HuH-7 (cell line): Measurements from ENCODE around the gene EPHA2.

Experiments
- DNase-seq: peaks from one replicate; pipeline ENCODE4 v3.0.0; 2011; ENCODE audit warnings: low spot score

Gene EPHA2

DNA sequence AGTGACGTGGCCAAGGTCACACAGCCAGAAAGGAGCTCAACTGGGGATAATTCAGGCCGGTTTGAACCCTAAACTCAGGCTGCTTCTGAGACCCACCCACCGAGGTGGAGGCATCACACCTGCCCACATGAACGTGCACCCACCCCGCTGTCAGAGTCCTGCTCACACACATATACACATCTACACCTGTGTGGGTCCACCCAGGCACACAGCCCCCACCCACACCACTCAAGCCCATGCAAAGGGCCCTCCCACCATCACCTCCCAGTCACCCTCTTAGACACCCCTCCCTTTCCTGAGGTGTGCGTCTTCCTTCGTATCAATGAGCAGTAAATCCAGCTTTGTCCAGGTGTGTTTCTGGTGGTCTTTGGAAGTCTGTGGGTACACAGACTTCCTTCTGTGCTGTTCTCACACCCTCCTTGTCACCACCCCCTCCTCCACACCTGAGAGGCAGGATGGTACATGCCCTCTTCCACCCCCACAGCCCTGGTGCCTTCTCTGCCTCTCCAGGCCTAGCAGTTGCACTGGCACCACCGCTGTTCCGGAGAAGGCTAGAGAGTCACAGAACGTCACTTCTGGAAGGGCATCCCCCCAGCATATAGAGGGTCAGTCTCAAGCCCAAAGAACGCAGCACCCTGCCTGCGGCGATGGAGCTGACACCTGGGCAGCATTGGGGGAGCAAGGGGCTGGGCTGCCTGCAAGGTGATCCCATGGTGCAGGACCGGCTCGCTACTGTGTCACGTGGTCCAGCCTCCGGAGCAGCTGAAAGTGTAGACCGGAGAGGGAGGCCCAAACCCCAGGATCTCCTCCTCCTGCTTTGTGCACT is 63.6 kb downstream of the EPHA2 start:
- DNase-seq: no peak

DNA sequence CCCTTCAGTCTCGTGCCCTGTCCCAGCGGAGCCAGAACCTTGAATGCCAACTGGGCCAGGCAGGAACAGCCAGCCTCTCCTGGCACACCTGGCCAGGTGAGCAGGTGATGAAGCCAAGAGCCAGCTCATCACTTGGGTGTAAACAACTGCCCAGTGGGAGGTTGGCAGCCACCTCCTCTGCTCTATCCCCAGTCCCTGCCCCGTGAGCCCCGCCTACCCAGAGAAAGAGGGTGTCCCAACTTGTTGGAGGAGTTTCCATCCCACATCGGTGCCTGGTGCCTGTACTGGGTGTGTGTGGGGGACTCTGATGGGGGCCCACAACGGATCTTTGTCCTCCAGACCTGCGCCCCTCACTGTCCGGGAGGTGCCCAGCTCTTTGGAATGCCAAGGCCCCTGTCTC is 64.6 kb downstream of the EPHA2 start:
- no peak for DNase-seq

- no peak for DNase-seq
Measured at GRCh38 chr1:16090076-16090826, 65.6 kb downstream of the EPHA2 start.

- no peak for DNase-seq
Measured at GRCh38 chr1:16088996-16089395, 66.9 kb downstream of the EPHA2 start.

DNA sequence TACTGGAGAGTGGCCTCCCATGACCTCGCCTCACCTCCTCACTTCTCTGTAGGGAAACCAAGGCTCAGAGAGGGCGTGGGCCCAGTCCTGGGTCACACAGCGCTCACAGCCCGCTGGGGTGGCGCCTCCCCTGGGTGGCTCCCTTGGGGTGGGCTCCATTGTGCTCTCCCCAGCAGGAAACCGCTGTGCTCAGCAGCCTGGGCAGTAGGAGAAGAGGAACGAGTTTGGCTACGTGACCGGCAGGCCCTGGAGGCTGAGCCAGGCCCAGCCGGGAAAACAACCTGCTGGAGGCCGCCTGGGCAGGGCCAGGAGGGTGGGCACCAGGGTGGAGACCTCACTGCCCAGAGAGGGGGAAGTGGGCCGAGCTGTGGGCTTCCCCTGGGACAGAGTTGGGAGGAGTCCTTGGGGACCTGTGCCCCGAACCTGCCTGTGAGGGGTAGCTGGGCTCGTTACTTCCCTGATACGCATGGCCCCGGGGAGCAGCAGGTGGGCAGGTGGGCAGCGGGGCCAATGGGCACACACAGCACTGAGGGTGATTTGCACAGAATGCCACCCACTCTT is 67.4 kb downstream of the EPHA2 start:
- no peak for DNase-seq

GRCh38 chr1:16087733-16088132 is 68.1 kb downstream of the EPHA2 start:
- no peak for DNase-seq

GRCh38 chr1:16085522-16085921 is 70.3 kb downstream of the EPHA2 start:
- DNase-seq: no peak

DNA sequence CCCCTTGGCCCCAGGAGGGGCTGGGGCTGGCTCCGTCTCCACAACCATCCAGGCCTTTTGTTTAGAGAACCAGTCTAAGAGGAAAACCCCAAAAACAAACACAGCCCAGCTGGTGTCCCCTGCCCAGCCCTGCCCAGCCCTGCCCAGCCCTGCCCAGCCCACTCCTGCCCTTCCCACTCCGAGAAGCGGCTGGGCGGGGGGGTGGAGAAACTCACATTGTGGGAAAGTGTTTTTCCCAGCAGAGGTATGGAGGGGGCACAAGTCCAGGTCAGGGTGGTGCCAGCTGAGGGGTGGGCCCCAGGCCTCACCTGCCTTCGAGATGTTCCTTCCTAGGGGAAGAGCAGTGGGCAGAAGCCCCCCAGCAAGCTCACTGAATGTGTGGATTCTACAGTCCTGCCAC is 72.4 kb downstream of the EPHA2 start:
- no peak for DNase-seq

GRCh38 chr1:16082283-16083038 is 73.4 kb downstream of the EPHA2 start:
- DNase-seq: peak; percentile 86

- DNase-seq: no peak
Measured at GRCh38 chr1:16081636-16082035, 74.2 kb downstream of the EPHA2 start.

GRCh38 chr1:16080422-16081150 is 75.3 kb downstream of the EPHA2 start:
- no peak for DNase-seq

DNA sequence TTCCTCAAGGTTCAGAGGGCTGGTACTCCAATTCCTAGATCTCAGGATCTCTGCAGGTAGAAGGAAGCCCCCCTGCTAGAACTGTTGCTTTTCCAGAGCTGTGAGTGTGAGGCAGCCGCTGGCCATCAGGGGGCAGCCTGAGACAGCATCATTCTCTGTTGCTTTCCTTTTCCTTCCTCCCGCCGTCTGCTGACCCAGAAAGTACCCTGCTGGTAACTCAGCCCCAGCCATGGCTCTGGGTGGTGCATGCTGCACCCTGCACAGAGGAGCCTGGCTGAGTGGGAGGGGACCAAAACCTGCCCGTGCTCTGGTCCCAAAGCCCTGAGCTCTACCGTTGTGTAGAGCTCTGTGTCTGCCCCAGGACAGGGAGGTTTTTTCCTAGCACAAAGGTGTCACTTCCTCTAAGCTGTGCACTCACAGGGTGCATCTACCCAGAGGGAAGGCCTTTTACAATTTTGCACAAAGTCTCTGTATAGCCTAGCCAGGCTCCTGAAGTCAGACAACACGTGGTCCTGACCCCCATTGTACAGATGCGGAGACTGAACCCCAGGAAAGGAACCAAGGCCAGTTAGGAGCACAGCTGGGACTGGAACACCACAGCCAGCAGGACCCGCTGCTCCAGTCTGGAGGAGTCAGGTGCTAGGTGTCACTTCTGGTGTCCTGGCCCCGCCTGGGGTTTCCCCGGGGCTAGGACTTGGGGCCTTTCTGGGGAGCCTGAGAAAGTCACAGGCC is 76.8 kb downstream of the EPHA2 start:
- DNase-seq: peak; percentile 85

DNA sequence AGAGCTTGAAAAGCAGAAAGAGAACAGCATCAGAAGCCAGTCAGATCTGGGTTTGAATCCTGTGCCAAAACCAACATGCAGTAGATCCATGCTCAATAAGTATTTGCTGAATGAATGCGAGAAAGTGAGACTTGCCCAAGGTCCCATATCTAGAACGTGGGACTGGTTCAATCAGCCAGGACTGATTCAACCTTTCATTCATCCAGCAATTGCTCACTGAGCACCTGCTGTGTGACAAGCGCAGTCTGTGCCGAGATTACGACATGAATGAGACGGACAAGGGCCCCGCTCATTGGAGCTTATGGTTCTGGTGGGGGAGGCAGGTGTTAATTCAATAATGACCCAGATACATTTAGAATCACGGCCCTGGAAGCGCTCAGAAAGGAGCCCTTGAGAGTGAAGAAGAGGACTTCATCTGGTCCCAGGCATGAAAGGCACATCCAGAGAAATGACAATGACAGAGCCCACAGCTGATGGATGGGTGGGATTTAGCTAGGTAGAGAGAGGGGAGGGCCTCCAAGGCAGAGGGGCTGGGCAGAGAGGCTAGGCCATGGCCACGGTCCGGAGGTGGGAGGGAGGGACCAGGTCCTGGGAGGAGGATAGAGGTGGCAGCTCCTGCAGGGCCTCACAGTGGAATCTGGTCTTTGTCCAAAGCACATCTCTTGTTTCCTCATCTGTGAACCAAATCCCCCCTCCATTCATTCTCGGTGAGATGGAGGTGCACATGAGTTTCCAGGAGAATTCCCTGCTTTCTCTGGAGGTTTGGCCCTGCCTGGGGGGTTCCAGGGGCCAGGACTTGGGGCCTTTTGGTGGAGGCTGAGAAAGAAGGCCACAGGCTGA is 78.2 kb downstream of the EPHA2 start:
- no peak for DNase-seq

DNA sequence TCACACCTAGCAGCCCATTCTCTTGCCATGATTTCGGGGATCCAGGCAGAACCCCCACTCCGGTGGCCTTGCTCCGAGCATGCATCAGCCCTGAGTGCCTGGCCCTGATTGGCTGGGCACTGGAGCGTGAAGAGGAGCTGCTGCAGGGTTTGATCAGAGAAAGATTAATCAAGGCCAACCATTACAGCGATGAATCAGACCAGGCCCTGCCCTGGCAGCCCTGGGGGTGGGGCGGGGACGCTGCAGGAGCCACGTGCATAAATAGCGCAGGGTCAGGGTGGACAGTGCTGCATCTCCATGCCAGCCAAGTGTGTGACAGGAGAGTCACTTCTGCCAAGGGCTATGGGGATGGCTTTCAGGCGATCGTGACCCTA is 79.0 kb downstream of the EPHA2 start:
- DNase-seq: no peak

DNA sequence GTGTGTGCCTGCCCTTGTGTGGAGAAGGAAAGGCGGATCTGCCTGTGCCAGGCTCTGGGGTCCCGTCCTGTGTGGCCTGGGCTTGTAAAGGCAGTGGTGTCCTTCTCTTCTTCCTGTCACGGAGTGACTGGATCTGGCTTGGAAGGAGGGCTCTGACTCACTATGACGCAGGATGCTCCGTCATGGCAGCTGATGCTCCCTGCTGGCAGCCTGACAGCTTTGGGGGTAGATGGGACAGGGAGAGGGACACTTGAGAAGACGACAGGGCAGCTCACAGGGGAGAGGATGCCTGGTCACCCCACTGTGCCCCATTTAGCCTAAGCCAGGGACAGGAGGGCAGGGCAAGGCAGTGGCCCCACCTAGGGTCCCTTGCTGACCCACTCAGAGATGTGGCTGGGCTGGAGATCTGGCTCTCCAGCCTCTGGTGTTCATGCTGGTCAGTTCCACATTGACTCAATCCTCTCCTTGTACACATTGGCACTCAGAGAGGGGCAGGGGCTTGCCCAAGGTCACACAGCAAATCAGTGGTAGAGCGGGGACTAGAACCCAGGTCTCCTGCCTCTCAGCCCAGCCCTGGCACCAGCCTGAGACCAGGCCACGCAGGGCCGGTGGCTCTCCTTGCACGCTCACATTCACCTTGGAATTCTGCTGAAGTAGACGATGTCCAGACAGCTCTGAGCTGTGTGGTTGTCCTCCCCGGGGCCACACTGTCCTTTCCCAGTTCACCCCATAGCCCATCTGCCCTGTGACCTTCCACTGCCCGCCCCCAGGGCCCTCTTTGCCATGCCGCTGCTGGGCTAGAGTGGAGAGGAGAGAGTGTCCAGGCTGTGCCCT is 79.6 kb downstream of the EPHA2 start:
- DNase-seq: no peak

DNA sequence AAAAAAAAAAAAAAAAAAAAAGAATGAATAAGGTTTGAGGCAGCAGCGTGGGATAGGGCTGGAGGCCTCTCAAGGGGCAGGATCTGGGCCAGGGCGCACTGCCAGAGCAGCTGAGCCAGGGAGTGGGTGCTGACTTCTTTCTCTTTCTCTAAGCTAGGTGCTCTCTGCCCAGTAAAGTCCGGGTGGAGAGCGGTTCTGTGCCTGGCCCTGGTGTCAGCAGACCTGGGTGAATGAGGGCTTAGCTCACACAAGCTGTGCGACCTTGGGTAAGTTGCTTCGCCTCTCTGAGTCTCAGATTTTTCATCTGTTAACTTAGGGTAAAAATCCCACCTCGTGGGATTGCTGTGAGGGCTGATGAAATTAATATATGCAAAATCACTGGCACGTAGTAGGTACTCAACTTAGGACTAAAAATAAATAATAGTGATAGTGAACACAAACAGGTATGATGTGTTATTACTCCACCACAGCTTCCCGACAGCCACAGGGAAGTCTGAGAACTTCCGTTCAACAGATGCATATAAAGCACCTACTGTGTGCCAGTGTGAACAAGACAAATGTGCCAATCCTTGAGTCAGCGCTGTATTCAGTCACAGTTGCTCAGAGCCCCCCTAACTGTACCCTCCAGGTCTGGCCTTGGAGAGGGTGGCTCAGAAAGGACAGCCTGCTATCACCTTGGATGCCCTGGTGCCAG is 80.4 kb downstream of the EPHA2 start:
- no peak for DNase-seq
